A549 (cell line): ENCODE measurements around the gene HNRNPLL. TPM values are rescaled to one million over a fixed set of nuclear protein-coding genes. Genes with fewer than 3 reads are reported as not detected.

Experiments used
- ATAC-seq, 2 experiments: fragments of 200-7000 bp in 1 of 2; fragments of >200 bp in 1 of 2; cut with Nextera tagmentation in 1 of 2; cut with Tn5 transposase in 1 of 2; 3 replicates each; pipeline versions ENCODE4 v1.8.0 to v1.9.1; 2018 to 2020; ENCODE audit warnings: mild to moderate bottlenecking in 1 of 2, moderate library complexity in 1 of 2
- CTCF ChIA-PET: fragments of 300-600 bp; sonication (Branson Sonifier 250); formaldehyde crosslinking; extraction: SDS; loops from one replicate; lab custom pipeline; 2021; ENCODE audit warnings: antibody characterized with exemption, inconsistent platforms; lab: Yijun Ruan, JAX
- POLR2A ChIA-PET: fragments of 350-600 bp; formaldehyde crosslinking; extraction: SDS; loops from one replicate; lab custom pipeline; 2021; ENCODE audit warnings: antibody characterized with exemption, inconsistent platforms; lab: Yijun Ruan, JAX
- DNase-seq, 2 experiments: peaks; one replicate each; pipeline versions ENCODE4 v3.0.0 to v3.0.0-alpha.2; 2011 to 2016; ENCODE audit warnings: low read depth in 1 of 2, low spot score in 1 of 2
- FAIRE-seq: peaks from 2 replicates; lab custom pipeline; 2011; peaks lifted over from hg19 to GRCh38; lab: Jason Lieb, UNC
- H3K27ac ChIP-seq, 2 experiments: fragments of >200 bp; sonication (Bioruptor Twin); formaldehyde crosslinking; 3 replicates each; pipeline ENCODE4 v1.5.1; 2016 to 2017
- H3K4me1 ChIP-seq: fragments of >200 bp; sonication (Bioruptor Twin); formaldehyde crosslinking; 3 replicates; pipeline ENCODE4 v1.6.1; 2016
- H3K4me2 ChIP-seq: fragments of >200 bp; sonication (Bioruptor Twin); formaldehyde crosslinking; 3 replicates; pipeline ENCODE4 v1.6.1; 2016
- H3K4me3 ChIP-seq: fragments of >200 bp; sonication (Bioruptor Twin); formaldehyde crosslinking; 3 replicates; pipeline ENCODE4 v1.5.1; 2016
- H3K9me3 ChIP-seq: fragments of >200 bp; sonication (Bioruptor Twin); formaldehyde crosslinking; 3 replicates; pipeline ENCODE4 v1.6.1; 2016
- CBX2 ChIP-seq: fragments of 200-600 bp; sonication (generic); IDR thresholded peaks from 2 replicates; pipeline ENCODE4 v1.6.1; 2016; ENCODE audit warnings: low read depth, mild to moderate bottlenecking, borderline replicate concordance
- CHD2 ChIP-seq: fragments of 150-350 bp; IDR thresholded peaks from 2 replicates; pipeline ENCODE4 v1.6.1; 2014; ENCODE audit warnings: low read length; ENCODE audit not compliant: partially characterized antibody
- CTCF ChIP-seq: fragments of >200 bp; sonication (Bioruptor Twin); formaldehyde crosslinking; IDR thresholded peaks from 3 replicates; pipeline ENCODE4 v1.5.1; 2016
- EHMT2 ChIP-seq: fragments of 200-600 bp; sonication (generic); IDR thresholded peaks from 2 replicates; pipeline ENCODE4 v1.6.1; 2016; ENCODE audit warnings: antibody characterized with exemption, low read depth, mild to moderate bottlenecking, moderate library complexity
- ESRRA ChIP-seq: fragments of 150-350 bp; IDR thresholded peaks from 2 replicates; pipeline ENCODE4 v1.6.1; 2014; ENCODE audit warnings: mild to moderate bottlenecking, low read length, borderline replicate concordance
- FOXS1 ChIP-seq: fragments of 250-450 bp; sonication (Bioruptor Pico); IDR thresholded peaks from 2 replicates; pipeline ENCODE4 v1.5.0; 2020; ENCODE audit warnings: mild to moderate bottlenecking, moderate library complexity
- HDAC2 ChIP-seq: fragments of 200-600 bp; sonication (generic); IDR thresholded peaks from 2 replicates; pipeline ENCODE4 v1.6.1; 2016
- HEYL ChIP-seq: fragments of 250-450 bp; sonication (Bioruptor Pico); IDR thresholded peaks from 2 replicates; pipeline ENCODE4 v1.8.0; 2021; ENCODE audit warnings: mild to moderate bottlenecking, moderate library complexity
- HOXA7 ChIP-seq: fragments of 250-450 bp; sonication (Bioruptor Pico); IDR thresholded peaks from 2 replicates; pipeline ENCODE4 v1.5.0; 2020; ENCODE audit warnings: mild to moderate bottlenecking, moderate library complexity
- HOXB13 ChIP-seq: fragments of 250-450 bp; sonication (Bioruptor Pico); IDR thresholded peaks from 2 replicates; pipeline ENCODE4 v1.5.0; 2020; ENCODE audit warnings: low read depth, mild to moderate bottlenecking, moderate library complexity
- HOXB5 ChIP-seq: fragments of 250-450 bp; sonication (Bioruptor Pico); IDR thresholded peaks from 2 replicates; pipeline ENCODE4 v1.5.0; 2020; ENCODE audit warnings: mild to moderate bottlenecking, moderate library complexity
- JUN ChIP-seq, 2 experiments: fragments of >200 bp; sonication (Bioruptor Twin); formaldehyde crosslinking; IDR thresholded peaks; 2 replicates in 1 of 2; 3 replicates in 1 of 2; pipeline ENCODE4 v1.6.1; 2016 to 2017
- KDM5A ChIP-seq: fragments of 200-600 bp; sonication (generic); IDR thresholded peaks from 2 replicates; pipeline ENCODE4 v1.6.1; 2016; ENCODE audit warnings: antibody characterized with exemption, mild to moderate bottlenecking
- MYC ChIP-seq: IDR thresholded peaks from 2 replicates; pipeline ENCODE4 v1.6.1; 2012; ENCODE audit warnings: mild to moderate bottlenecking, inconsistent platforms, low read length, improper control_type of control experiment, borderline replicate concordance
- NPAS2 ChIP-seq: fragments of 250-450 bp; sonication (Bioruptor Pico); IDR thresholded peaks from 2 replicates; pipeline ENCODE4 v1.8.0; 2022; ENCODE audit warnings: mild to moderate bottlenecking, moderate library complexity, borderline replicate concordance
- PHF8 ChIP-seq: fragments of 200-600 bp; sonication (generic); IDR thresholded peaks from 2 replicates; pipeline ENCODE4 v1.6.1; 2016; ENCODE audit warnings: low read depth, mild to moderate bottlenecking, antibody characterized with exemption, moderate library complexity, borderline replicate concordance
- POLR2A ChIP-seq: IDR thresholded peaks from 2 replicates; pipeline ENCODE4 v1.6.1; 2012; ENCODE audit warnings: mild to moderate bottlenecking, low read length
- RAD21 ChIP-seq, 2 experiments: fragments of >200 bp in 1 of 2; sonication (Bioruptor Twin) in 1 of 2; formaldehyde crosslinking in 1 of 2; IDR thresholded peaks in 1 of 2; conservative IDR thresholded peaks in 1 of 2; 2 replicates in 1 of 2; 3 replicates in 1 of 2; pipeline ENCODE4 v1.6.1; 2012 to 2018; ENCODE audit warnings: inconsistent platforms in 1 of 2
- RARB ChIP-seq: fragments of 250-450 bp; sonication (Bioruptor Pico); IDR thresholded peaks from 2 replicates; pipeline ENCODE4 v1.8.0; 2021; ENCODE audit warnings: mild to moderate bottlenecking, moderate library complexity
- REST ChIP-seq: fragments of 200-600 bp; sonication (generic); IDR thresholded peaks from 2 replicates; pipeline ENCODE4 v1.6.1; 2016; ENCODE audit warnings: antibody characterized with exemption, mild to moderate bottlenecking, moderate library complexity
- SMC3 ChIP-seq: fragments of >200 bp; sonication (Bioruptor Twin); formaldehyde crosslinking; IDR thresholded peaks from 3 replicates; pipeline ENCODE4 v1.6.1; 2018; ENCODE audit warnings: inconsistent platforms
- TFCP2L1 ChIP-seq: fragments of 250-450 bp; sonication (Bioruptor Pico); IDR thresholded peaks from 2 replicates; pipeline ENCODE4 v1.5.0; 2021; ENCODE audit warnings: mild to moderate bottlenecking
- TP53 ChIP-seq: fragments of 250-450 bp; sonication (Bioruptor Pico); IDR thresholded peaks from 2 replicates; pipeline ENCODE4 v1.5.0; 2021; ENCODE audit warnings: mild to moderate bottlenecking, moderate library complexity
- ZSCAN20 ChIP-seq: fragments of 250-450 bp; sonication (Bioruptor Pico); IDR thresholded peaks from 2 replicates; pipeline ENCODE4 v1.8.0; 2022; ENCODE audit warnings: mild to moderate bottlenecking, moderate library complexity
- WGBS: methylation state at CpG from one replicate; pipeline ENCODE4 v1.1.6; 2017; ENCODE audit errors: missing lambda C conversion rate; 5-methylcytosine and 5-hydroxymethylcytosine counted together
- polyA plus RNA-seq, 4 experiments: library from polyadenylated mRNA; depleted of rRNA in 3 of 4; stranded (reverse); fragments of >200 nt; fragmentation: RNase III in 1 of 4; extraction: RNeasy Plus Mini Kit Qiagen cat#74134 plus additional on column Dnase treatment in 1 of 4; gene quantifications; 2 replicates in 3 of 4; 3 replicates in 1 of 4; pipeline ENCODE4 v1.2.3, GENCODE V29; 2011 to 2017
- TF ChIP-seq, protein P1 (sequence below): fragments of >200 bp; sonication (Bioruptor Twin); formaldehyde crosslinking; IDR thresholded peaks from 3 replicates; pipeline ENCODE4 v1.6.1; 2016
- TF ChIP-seq, protein P2 (sequence below): fragments of 250-450 bp; sonication (Bioruptor Pico); IDR thresholded peaks from 2 replicates; pipeline ENCODE4 v1.5.0; 2021; ENCODE audit warnings: mild to moderate bottlenecking, moderate library complexity, borderline replicate concordance
- TF ChIP-seq, protein P3 (sequence below): IDR thresholded peaks from 2 replicates; pipeline ENCODE4 v1.6.1; 2012

Gene HNRNPLL
- polyA plus RNA-seq, 2 of the 4 experiments (the other 2 are of a cell fraction): 39.0 to 73.8 TPM

GRCh38 chr2:38633895-38634294 lies 31.2 kb upstream of the HNRNPLL start:
- no peak for ATAC-seq
- no peak overlapping the region for H3K4me3 ChIP-seq
- no peak overlapping the region for H3K27ac ChIP-seq
- no peaks in the 10 kb centered on the region for H3K4me1 ChIP-seq
- DNase-seq: no peak
- FAIRE-seq: no peak
- H3K4me2 ChIP-seq: no peak overlapping the region
- TF ChIP-seq NPAS2 (CRISPR knock-in tag) (no peak), CHD2 (no peak), RARB (CRISPR knock-in tag) (no peak), ZSCAN20 (CRISPR knock-in tag) (no peak), ESRRA (no peak), RAD21 (conservative IDR thresholded peaks at IDR 0.05 in 1 of 2, IDR thresholded peaks at IDR 0.05 in 1 of 2) (no peak), PHF8 (no peak), TFCP2L1 (CRISPR knock-in tag) (no peak), CBX2 (no peak), POLR2A (no peak), HOXB13 (CRISPR knock-in tag) (no peak), TP53 (CRISPR knock-in tag) (no peak), HEYL (CRISPR knock-in tag) (no peak), EHMT2 (no peak)
- TF ChIP-seq, protein P1, sequence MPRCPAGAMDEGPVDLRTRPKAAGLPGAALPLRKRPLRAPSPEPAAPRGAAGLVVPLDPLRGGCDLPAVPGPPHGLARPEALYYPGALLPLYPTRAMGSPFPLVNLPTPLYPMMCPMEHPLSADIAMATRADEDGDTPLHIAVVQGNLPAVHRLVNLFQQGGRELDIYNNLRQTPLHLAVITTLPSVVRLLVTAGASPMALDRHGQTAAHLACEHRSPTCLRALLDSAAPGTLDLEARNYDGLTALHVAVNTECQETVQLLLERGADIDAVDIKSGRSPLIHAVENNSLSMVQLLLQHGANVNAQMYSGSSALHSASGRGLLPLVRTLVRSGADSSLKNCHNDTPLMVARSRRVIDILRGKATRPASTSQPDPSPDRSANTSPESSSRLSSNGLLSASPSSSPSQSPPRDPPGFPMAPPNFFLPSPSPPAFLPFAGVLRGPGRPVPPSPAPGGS: no peak
- CTCF ChIA-PET: interaction anchor here (0.6 to 1.0 kb wide), 3 partner anchors 9 to 135 kb away, joined by 3 to 4 read pairs (median 3); no protein-coding TSS in a partner anchor
- POLR2A ChIA-PET: no interaction called here
- no peaks in the 10 kb centered on the region for H3K9me3 ChIP-seq
- 36% methylated on average over 2 of the region's 2 CpGs for WGBS

- no peak overlapping the region for H3K4me2 ChIP-seq
- no peak for TF ChIP-seq MYC
- TF ChIP-seq CHD2: no peak
- ATAC-seq (no peak), DNase-seq (no peak), FAIRE-seq (no peak)
- no peak overlapping the region for H3K4me3 ChIP-seq
- ChIA-PET POLR2A (no interaction called here), CTCF (no interaction called here)
- H3K9me3 ChIP-seq: no peaks in the 10 kb centered on the region
- no peaks in the 10 kb centered on the region for H3K4me1 ChIP-seq
- H3K27ac ChIP-seq: no peak overlapping the region
Measured at GRCh38 chr2:38632980-38633379, 30.3 kb upstream of the HNRNPLL start.

- WGBS: 63% methylated on average over 2 of the region's 2 CpGs
- ChIA-PET POLR2A (no interaction called here), CTCF (no interaction called here)
- TF ChIP-seq ESRRA (no peak), RAD21 (conservative IDR thresholded peaks at IDR 0.05 in 1 of 2, IDR thresholded peaks at IDR 0.05 in 1 of 2) (no peak), FOXS1 (no peak), CBX2 (no peak), RARB (CRISPR knock-in tag) (no peak), KDM5A (no peak), HDAC2 (no peak), JUN (IDR thresholded peaks at IDR 0.05) (no peak), HOXB5 (no peak), SMC3 (no peak), POLR2A (no peak), MYC (no peak), CTCF (no peak), REST (no peak), HOXA7 (CRISPR knock-in tag) (no peak), CHD2 (no peak)
- TF ChIP-seq, protein P2, sequence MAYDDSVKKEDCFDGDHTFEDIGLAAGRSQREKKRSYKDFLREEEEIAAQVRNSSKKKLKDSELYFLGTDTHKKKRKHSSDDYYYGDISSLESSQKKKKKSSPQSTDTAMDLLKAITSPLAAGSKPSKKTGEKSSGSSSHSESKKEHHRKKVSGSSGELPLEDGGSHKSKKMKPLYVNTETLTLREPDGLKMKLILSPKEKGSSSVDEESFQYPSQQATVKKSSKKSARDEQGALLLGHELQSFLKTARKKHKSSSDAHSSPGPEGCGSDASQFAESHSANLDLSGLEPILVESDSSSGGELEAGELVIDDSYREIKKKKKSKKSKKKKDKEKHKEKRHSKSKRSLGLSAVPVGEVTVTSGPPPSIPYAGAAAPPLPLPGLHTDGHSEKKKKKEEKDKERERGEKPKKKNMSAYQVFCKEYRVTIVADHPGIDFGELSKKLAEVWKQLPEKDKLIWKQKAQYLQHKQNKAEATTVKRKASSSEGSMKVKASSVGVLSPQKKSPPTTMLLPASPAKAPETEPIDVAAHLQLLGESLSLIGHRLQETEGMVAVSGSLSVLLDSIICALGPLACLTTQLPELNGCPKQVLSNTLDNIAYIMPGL (CRISPR knock-in tag): no peak
- TF ChIP-seq, protein P3, sequence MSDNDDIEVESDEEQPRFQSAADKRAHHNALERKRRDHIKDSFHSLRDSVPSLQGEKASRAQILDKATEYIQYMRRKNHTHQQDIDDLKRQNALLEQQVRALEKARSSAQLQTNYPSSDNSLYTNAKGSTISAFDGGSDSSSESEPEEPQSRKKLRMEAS: no peak
- ATAC-seq (no peak), DNase-seq (no peak), FAIRE-seq (no peak)
- Histone ChIP-seq H3K4me2 (no peak overlapping the region), H3K4me1 (no peaks in the 10 kb centered on the region), H3K9me3 (no peaks in the 10 kb centered on the region), H3K4me3 (no peak overlapping the region), H3K27ac (no peak overlapping the region)
Measured at GRCh38 chr2:38631976-38632375, 29.2 kb upstream of the HNRNPLL start.
